ENCODE measurements around the gene MFAP3L.

MFAP3L gene

DNA sequence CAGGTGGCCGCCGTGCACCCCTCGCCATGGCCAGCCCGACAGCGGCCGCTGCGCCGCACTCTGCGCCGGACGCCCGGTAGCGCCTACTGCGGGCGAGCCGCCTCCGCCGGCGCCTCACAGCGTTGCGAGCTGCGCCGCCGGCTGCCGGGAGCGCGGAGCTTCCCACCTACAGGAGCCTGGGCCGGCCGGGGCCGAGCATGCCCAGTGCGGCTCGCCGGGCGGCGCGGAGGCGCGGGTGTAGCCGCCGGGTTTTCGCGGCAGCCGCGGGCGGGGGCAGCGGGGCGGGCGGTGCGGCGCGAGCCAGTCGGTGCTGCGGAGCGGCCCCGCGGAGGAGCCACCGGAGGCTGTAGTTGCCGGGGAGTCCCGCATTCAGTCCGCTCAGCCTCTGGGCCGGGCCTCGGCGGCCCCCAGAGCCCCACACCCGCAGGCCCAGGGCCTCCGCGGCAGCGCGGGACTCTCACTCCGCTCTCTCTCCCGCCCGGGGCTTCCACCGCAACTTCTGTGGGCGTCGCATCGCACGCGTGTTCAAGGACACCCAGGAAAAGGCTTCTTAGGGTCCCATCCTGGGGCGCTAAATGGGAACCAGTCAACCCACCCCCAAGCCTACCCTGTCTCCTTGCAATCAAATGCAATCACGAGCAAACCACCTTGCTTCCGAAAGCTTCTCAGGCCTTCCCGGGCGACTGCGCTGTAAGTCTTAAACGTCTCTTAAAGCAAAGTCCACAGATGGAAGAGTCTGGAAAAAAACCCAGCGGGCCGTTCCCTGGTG, at the start of gene MFAP3L:
TSS of gene MFAP3L (minus strand) at position 143 of the 769 bp plus-strand sequence. CDS start 20,518 bp downstream, outside the sequence.
- H3K27me3 ChIP-seq (ENCODE audit: control insufficient read depth in 1 of 2, insufficient read depth in 2 of 2, low read length in 2 of 2) = no peaks in the 10 kb centered on the region
- H3K27ac ChIP-seq (ENCODE audit: low read length) = peak within 1 kb of the TSS; percentile 81
- peak within 1 kb of the TSS; percentile 92 for H3K4me3 ChIP-seq (ENCODE audit: low read length in 2 of 2)
- H3K4me1 ChIP-seq (ENCODE audit: control insufficient read depth, insufficient read depth, low read length) = peaks cover 3% of the 10 kb centered on the region
- H3K36me3 ChIP-seq (ENCODE audit: control insufficient read depth in 2 of 2, insufficient read depth in 2 of 2, low read length in 2 of 2) = no peaks in the 10 kb centered on the region
- H3K9me3 ChIP-seq (ENCODE audit: control insufficient read depth in 2 of 2, low read length in 2 of 2) = no peaks in the 10 kb centered on the region
- peak within 1 kb of the TSS; percentile 79 to 88 for H3K9ac ChIP-seq (ENCODE audit: low read length in 2 of 2)

DNA sequence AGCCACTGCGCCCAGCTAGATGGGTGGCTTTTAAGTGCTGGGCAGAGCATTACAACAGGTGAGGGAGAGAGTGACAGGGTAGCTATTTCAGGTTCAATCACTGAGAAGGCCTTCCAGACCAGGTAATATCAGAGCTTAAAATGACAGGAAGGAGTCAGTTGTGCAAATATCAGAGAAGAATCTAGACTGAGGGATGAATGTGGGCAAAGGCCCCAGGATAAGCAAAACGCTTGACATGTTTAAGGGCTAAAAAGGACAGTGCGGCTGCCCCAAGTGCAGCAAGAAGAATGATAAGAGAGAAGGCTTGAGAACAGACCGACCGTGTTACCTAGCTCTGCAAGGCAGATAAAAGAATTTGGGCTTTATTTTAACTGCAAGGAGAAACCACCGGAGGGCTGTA, 45.0 kb upstream of the MFAP3L start:
- H3K36me3 ChIP-seq (ENCODE audit: control insufficient read depth in 2 of 2, insufficient read depth in 2 of 2, low read length in 2 of 2) = peaks cover 4 to 15% of the 10 kb centered on the region in 2 donors
- H3K4me1 ChIP-seq (ENCODE audit: control insufficient read depth, insufficient read depth, low read length) = no peaks in the 10 kb centered on the region
- H3K9ac ChIP-seq (ENCODE audit: low read length in 2 of 2) = no peak overlapping the region
- H3K27me3 ChIP-seq (ENCODE audit: control insufficient read depth in 1 of 2, insufficient read depth in 2 of 2, low read length in 2 of 2) = no peaks in the 10 kb centered on the region
- no peak overlapping the region for H3K27ac ChIP-seq (ENCODE audit: low read length)
- no peaks in the 10 kb centered on the region for H3K9me3 ChIP-seq (ENCODE audit: control insufficient read depth in 2 of 2, low read length in 2 of 2)
- no peak overlapping the region for H3K4me3 ChIP-seq (ENCODE audit: low read length in 2 of 2)

DNA sequence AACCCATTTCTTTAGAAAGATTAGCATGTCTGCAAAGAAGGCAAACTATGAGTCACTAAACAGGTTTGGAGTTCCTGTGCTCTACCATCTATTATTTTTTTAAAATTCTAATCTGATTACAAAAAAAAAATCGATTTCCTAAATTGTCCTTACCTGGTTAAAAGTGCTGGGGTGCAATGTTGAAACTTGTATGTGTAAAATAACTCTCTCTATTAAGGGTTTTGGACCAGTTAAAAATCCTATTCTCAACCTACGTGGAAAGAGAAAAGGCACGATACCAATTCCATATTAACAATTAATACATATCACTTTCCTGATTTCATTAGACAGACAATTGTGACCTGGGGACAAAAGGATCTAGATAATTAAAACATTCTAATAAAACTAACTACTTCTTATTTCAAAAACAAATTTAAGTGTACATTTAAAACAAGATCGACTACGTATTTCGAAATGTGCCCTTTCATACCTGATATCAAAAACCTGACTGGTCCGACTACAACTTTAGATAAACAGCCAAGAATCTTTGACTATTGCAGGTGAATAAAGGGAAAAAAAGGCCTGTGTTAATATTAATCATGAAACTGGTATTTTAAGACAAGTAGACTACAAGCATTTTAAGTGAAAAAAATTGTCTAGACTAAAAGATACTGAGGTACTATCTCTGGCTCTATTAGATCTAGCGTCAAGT, 42.4 kb upstream of the MFAP3L start:
- Histone ChIP-seq H3K9me3 (ENCODE audit: control insufficient read depth in 2 of 2, low read length in 2 of 2) (no peaks in the 10 kb centered on the region), H3K36me3 (ENCODE audit: control insufficient read depth in 2 of 2, insufficient read depth in 2 of 2, low read length in 2 of 2) (peaks cover 4 to 15% of the 10 kb centered on the region in 2 donors), H3K9ac (ENCODE audit: low read length in 2 of 2) (no peak overlapping the region), H3K27ac (ENCODE audit: low read length) (no peak overlapping the region), H3K27me3 (ENCODE audit: control insufficient read depth in 1 of 2, insufficient read depth in 2 of 2, low read length in 2 of 2) (no peaks in the 10 kb centered on the region), H3K4me1 (ENCODE audit: control insufficient read depth, insufficient read depth, low read length) (no peaks in the 10 kb centered on the region), H3K4me3 (ENCODE audit: low read length in 2 of 2) (no peak overlapping the region)

DNA sequence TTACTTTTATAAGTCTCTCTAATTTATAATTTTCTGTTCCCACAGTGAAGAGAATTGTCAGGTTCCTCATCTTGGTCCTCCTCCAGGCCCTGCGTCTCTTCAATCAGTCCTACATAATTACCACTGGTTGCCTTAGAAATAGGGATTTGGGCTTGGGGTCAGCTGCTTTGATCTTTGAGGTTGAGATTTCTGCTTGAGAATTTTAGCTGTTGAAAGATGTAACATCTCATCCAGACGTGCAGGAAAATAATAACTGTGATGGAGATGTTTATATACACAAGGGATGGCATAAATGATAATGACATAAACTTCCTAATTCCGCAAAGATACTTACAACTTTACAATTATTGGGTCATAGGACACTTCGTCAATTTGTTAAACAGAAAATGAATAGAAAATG, 33.2 kb upstream of the MFAP3L start:
- Histone ChIP-seq H3K36me3 (ENCODE audit: control insufficient read depth in 2 of 2, insufficient read depth in 2 of 2, low read length in 2 of 2) (peaks cover 3 to 8% of the 10 kb centered on the region in 2 donors), H3K4me3 (ENCODE audit: low read length in 2 of 2) (no peak overlapping the region), H3K27ac (ENCODE audit: low read length) (no peak overlapping the region), H3K4me1 (ENCODE audit: control insufficient read depth, insufficient read depth, low read length) (no peaks in the 10 kb centered on the region), H3K9me3 (ENCODE audit: control insufficient read depth in 2 of 2, low read length in 2 of 2) (no peaks in the 10 kb centered on the region), H3K9ac (ENCODE audit: low read length in 2 of 2) (no peak overlapping the region), H3K27me3 (ENCODE audit: control insufficient read depth in 1 of 2, insufficient read depth in 2 of 2, low read length in 2 of 2) (no peaks in the 10 kb centered on the region)

DNA sequence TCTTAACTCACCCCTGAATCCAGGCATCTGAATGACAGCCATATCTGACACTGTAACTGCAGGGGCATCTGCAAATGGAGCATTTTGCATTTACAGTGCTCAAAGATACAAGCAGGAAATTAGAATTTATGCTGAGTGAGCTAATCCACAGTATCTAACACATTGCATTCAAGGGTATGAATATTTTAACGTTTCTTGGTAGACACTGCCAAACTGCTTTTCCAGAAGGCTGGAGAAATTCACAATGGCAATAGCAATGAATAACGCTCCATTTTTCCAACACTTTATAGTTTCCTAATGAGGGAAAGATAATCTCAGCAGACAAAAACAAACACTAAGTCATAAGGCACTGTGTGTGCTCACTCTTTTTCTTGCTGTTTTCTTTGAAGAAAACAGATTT, 32.6 kb upstream of the MFAP3L start:
- no peaks in the 10 kb centered on the region for H3K27me3 ChIP-seq (ENCODE audit: control insufficient read depth in 1 of 2, insufficient read depth in 2 of 2, low read length in 2 of 2)

DNA sequence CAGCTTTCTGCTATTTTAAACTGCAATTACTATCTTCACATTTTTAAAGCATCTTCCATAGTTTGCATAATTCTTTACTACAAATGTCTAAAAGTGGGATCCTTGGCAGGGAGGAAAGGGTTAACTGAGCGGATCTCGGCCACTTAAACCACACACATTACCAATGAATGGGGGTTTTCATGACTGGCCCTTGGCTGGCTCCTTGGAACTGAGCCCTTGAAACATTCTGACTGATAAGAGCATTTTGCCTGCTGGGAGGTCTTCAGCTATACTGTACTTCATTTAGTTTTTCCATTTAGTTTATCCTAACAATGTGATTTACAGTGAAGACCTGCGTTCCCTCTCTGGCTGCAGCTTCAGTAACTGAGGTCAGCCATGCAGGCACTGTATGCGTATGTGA, 31.7 kb upstream of the MFAP3L start:
- Histone ChIP-seq H3K9ac (ENCODE audit: low read length in 2 of 2) (no peak overlapping the region), H3K9me3 (ENCODE audit: control insufficient read depth in 2 of 2, low read length in 2 of 2) (no peaks in the 10 kb centered on the region), H3K4me1 (ENCODE audit: control insufficient read depth, insufficient read depth, low read length) (no peaks in the 10 kb centered on the region), H3K27me3 (ENCODE audit: control insufficient read depth in 1 of 2, insufficient read depth in 2 of 2, low read length in 2 of 2) (peaks cover 0 to 2% of the 10 kb centered on the region in 2 donors), H3K27ac (ENCODE audit: low read length) (no peak overlapping the region), H3K4me3 (ENCODE audit: low read length in 2 of 2) (no peak overlapping the region), H3K36me3 (ENCODE audit: control insufficient read depth in 2 of 2, insufficient read depth in 2 of 2, low read length in 2 of 2) (peaks cover 3 to 8% of the 10 kb centered on the region in 2 donors)

More for the DNA sequence above, 32.6 kb upstream of the MFAP3L start:
- Histone ChIP-seq H3K4me3 (ENCODE audit: low read length in 2 of 2) (no peak overlapping the region), H3K4me1 (ENCODE audit: control insufficient read depth, insufficient read depth, low read length) (no peaks in the 10 kb centered on the region), H3K9me3 (ENCODE audit: control insufficient read depth in 2 of 2, low read length in 2 of 2) (no peaks in the 10 kb centered on the region), H3K27ac (ENCODE audit: low read length) (no peak overlapping the region), H3K9ac (ENCODE audit: low read length in 2 of 2) (no peak overlapping the region), H3K36me3 (ENCODE audit: control insufficient read depth in 2 of 2, insufficient read depth in 2 of 2, low read length in 2 of 2) (peaks cover 3 to 8% of the 10 kb centered on the region in 2 donors)

DNA sequence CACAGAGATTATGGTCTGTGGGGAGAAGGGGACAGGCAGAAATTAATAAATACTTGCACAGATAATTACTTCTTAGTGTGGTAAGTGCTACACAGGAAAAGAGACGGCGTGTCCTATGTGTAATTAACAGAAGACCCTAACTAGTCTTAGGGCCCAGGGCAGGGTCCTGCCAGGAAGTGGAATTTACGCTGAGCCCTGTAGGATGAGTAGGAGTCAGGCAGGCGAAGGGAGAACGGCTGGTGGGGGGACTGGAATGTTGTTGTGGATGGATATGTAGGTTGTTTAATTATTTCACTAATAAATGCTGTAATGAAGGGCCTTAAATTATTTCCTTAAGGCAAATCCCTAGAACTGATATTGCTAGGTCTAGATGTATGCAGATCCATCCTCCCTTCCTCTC, 26.7 kb upstream of the MFAP3L start:
- no peaks in the 10 kb centered on the region for H3K36me3 ChIP-seq (ENCODE audit: control insufficient read depth in 2 of 2, insufficient read depth in 2 of 2, low read length in 2 of 2)
- H3K4me3 ChIP-seq (ENCODE audit: low read length in 2 of 2) = no peak overlapping the region
- no peaks in the 10 kb centered on the region for H3K9me3 ChIP-seq (ENCODE audit: control insufficient read depth in 2 of 2, low read length in 2 of 2)
- no peak overlapping the region for H3K27ac ChIP-seq (ENCODE audit: low read length)
- peaks cover 2 to 3% of the 10 kb centered on the region in 2 donors for H3K27me3 ChIP-seq (ENCODE audit: control insufficient read depth in 1 of 2, insufficient read depth in 2 of 2, low read length in 2 of 2)
- no peak overlapping the region for H3K9ac ChIP-seq (ENCODE audit: low read length in 2 of 2)
- no peaks in the 10 kb centered on the region for H3K4me1 ChIP-seq (ENCODE audit: control insufficient read depth, insufficient read depth, low read length)

DNA sequence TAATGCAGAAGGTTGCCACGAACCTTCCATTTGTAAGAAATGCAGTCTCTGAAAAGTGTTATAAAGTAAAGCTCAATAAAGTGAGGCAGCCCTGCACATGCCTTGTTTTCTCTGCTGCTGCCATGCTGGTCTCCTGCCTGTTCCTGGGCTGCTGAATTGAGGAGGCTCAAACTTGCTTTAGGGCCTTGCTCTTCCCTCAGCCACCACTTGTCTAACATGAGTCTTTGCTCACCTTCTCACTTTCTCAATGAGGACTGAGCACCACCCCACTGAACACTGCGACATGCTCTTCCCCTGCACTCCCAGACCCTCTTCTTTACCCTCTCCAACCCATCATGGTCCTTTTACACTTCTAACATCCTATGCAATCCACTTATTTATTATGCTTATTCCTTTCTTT, 25.2 kb upstream of the MFAP3L start:
- Histone ChIP-seq H3K36me3 (ENCODE audit: control insufficient read depth in 2 of 2, insufficient read depth in 2 of 2, low read length in 2 of 2) (no peaks in the 10 kb centered on the region), H3K4me1 (ENCODE audit: control insufficient read depth, insufficient read depth, low read length) (no peaks in the 10 kb centered on the region), H3K9me3 (ENCODE audit: control insufficient read depth in 2 of 2, low read length in 2 of 2) (no peaks in the 10 kb centered on the region), H3K9ac (ENCODE audit: low read length in 2 of 2) (no peak overlapping the region), H3K4me3 (ENCODE audit: low read length in 2 of 2) (no peak overlapping the region), H3K27me3 (ENCODE audit: control insufficient read depth in 1 of 2, insufficient read depth in 2 of 2, low read length in 2 of 2) (peaks cover 2 to 4% of the 10 kb centered on the region in 2 donors), H3K27ac (ENCODE audit: low read length) (no peak overlapping the region)

DNA sequence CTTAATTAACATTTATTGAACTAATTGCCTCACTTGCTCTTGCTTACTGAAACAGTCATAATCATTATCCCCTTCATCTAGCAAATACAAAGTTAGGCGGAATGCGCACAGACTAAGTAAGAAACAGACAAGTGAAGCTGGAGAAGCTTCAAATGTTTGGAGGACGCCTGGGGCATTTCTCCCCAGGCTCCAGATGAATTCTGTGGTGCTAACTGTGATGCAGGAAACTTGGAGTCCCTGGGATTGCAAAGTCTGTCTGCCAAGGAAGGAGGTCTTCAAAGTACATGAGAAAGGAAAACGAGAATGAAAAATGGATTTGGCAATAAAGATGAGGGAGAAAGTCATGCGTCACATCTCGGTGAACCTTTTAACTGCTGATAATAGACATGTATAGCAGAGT, 23.6 kb upstream of the MFAP3L start:
- H3K4me1 ChIP-seq (ENCODE audit: control insufficient read depth, insufficient read depth, low read length) = no peaks in the 10 kb centered on the region
- H3K9ac ChIP-seq (ENCODE audit: low read length in 2 of 2) = no peak overlapping the region
- no peak overlapping the region for H3K4me3 ChIP-seq (ENCODE audit: low read length in 2 of 2)
- no peaks in the 10 kb centered on the region for H3K9me3 ChIP-seq (ENCODE audit: control insufficient read depth in 2 of 2, low read length in 2 of 2)
- H3K27ac ChIP-seq (ENCODE audit: low read length) = no peak overlapping the region
- peaks cover 2 to 4% of the 10 kb centered on the region in 2 donors for H3K27me3 ChIP-seq (ENCODE audit: control insufficient read depth in 1 of 2, insufficient read depth in 2 of 2, low read length in 2 of 2)
- no peaks in the 10 kb centered on the region for H3K36me3 ChIP-seq (ENCODE audit: control insufficient read depth in 2 of 2, insufficient read depth in 2 of 2, low read length in 2 of 2)

DNA sequence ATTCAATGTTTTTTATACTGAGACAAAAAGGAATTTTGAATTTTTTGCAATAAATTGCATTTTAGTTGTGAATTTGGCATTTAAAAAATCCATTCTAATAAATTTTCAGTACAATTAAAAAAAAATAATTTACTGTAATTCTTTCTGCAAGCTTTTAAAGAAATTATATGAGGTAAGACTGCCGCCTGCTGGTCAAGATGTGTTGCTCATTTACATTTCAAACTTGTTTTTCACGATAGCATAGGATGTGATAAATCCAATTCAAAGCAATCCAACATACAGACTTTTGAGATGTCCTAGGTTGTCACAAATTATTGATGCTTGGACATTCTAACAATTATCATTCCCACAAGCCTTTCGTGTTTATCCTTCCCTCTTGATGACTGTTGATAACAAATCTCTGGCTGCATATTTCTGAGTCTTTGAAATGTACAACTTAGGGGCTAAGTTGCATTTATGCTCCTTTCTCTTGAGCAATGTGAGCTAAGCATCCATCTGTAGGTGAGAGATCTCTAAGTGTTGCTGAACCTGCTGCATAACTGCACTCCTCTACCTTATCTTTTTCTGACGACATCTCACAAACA, 21.7 kb upstream of the MFAP3L start:
- H3K27me3 ChIP-seq (ENCODE audit: control insufficient read depth in 1 of 2, insufficient read depth in 2 of 2, low read length in 2 of 2) = peaks cover 0 to 4% of the 10 kb centered on the region in 2 donors
- no peak overlapping the region for H3K27ac ChIP-seq (ENCODE audit: low read length)
- H3K9ac ChIP-seq (ENCODE audit: low read length in 2 of 2) = no peak overlapping the region

More for the DNA sequence above, 21.7 kb upstream of the MFAP3L start:
- no peaks in the 10 kb centered on the region for H3K4me1 ChIP-seq (ENCODE audit: control insufficient read depth, insufficient read depth, low read length)
- no peak overlapping the region for H3K4me3 ChIP-seq (ENCODE audit: low read length in 2 of 2)
- no peaks in the 10 kb centered on the region for H3K36me3 ChIP-seq (ENCODE audit: control insufficient read depth in 2 of 2, insufficient read depth in 2 of 2, low read length in 2 of 2)
- no peaks in the 10 kb centered on the region for H3K9me3 ChIP-seq (ENCODE audit: control insufficient read depth in 2 of 2, low read length in 2 of 2)

All from stomach smooth muscle (tissue), 2 donors.